CD4-positive, alpha-beta T cell treated with Interleukin-6 at 100 ng/mL for 8 hours (primary cell): ENCODE results near the gene PRR20G.
"Not testable (repeated sequence)": the region's sequence is repeated elsewhere in the genome, so short reads cannot be mapped to it uniquely, and the experiment has no call there.

Experiments used
- DNase-seq: peaks from one replicate; pipeline ENCODE4 v3.0.0-alpha.2; 2020; ENCODE audit warnings: mixed read lengths, low spot score

Gene PRR20G

GRCh38 chr3:127299276-127299675 is 11.4 kb upstream of the PRR20G start:
- DNase-seq: no peak

- DNase-seq: no peak
These were observed 9.1 kb upstream of the PRR20G start for GRCh38 chr3:127296959-127297358.

- DNase-seq: no peak
These were observed 8.3 kb upstream of the PRR20G start for GRCh38 chr3:127296166-127296565.

GRCh38 chr3:127293650-127294049 is 5.8 kb upstream of the PRR20G start:
- not testable (repeated sequence) for DNase-seq

- no peak for DNase-seq
These were observed 3.8 kb upstream of the PRR20G start for GRCh38 chr3:127291611-127292010.

GRCh38 chr3:127291114-127291513 is 3.3 kb upstream of the PRR20G start:
- no peak for DNase-seq

GRCh38 chr3:127289706-127290575 is 2.1 kb upstream of the PRR20G start:
- no peak for DNase-seq

- DNase-seq: no peak
These were observed 1.3 kb upstream of the PRR20G start for GRCh38 chr3:127288921-127289705.

- no peak for DNase-seq
These were observed 497 bp upstream of the PRR20G start for GRCh38 chr3:127288343-127288742.

GRCh38 chr3:127286571-127287140 is 1.2 kb downstream of the PRR20G start:
- DNase-seq: no peak

- DNase-seq: no peak
These were observed 3.6 kb downstream of the PRR20G start for GRCh38 chr3:127284258-127284657.

- no peak for DNase-seq
These were observed 10.3 kb downstream of the PRR20G start for GRCh38 chr3:127277561-127277960.

- no peak for DNase-seq
These were observed 10.9 kb downstream of the PRR20G start for GRCh38 chr3:127276995-127277394.

- DNase-seq: no peak
These were observed 11.4 kb downstream of the PRR20G start for GRCh38 chr3:127276396-127276795.

- DNase-seq: no peak
These were observed 12.5 kb downstream of the PRR20G start for GRCh38 chr3:127275287-127275781.

GRCh38 chr3:127274200-127274760 is 13.6 kb downstream of the PRR20G start:
- no peak for DNase-seq

GRCh38 chr3:127273206-127273605 is 14.6 kb downstream of the PRR20G start:
- no peak for DNase-seq

- no peak for DNase-seq
These were observed 21.7 kb downstream of the PRR20G start for GRCh38 chr3:127266186-127266585.

GRCh38 chr3:127265581-127265981 is 22.3 kb downstream of the PRR20G start:
- DNase-seq: no peak

GRCh38 chr3:127264794-127265514 is 22.9 kb downstream of the PRR20G start:
- DNase-seq: no peak

GRCh38 chr3:127264292-127264691 is 23.6 kb downstream of the PRR20G start:
- no peak for DNase-seq
